ENCODE data around the gene CHADL.

DNA sequence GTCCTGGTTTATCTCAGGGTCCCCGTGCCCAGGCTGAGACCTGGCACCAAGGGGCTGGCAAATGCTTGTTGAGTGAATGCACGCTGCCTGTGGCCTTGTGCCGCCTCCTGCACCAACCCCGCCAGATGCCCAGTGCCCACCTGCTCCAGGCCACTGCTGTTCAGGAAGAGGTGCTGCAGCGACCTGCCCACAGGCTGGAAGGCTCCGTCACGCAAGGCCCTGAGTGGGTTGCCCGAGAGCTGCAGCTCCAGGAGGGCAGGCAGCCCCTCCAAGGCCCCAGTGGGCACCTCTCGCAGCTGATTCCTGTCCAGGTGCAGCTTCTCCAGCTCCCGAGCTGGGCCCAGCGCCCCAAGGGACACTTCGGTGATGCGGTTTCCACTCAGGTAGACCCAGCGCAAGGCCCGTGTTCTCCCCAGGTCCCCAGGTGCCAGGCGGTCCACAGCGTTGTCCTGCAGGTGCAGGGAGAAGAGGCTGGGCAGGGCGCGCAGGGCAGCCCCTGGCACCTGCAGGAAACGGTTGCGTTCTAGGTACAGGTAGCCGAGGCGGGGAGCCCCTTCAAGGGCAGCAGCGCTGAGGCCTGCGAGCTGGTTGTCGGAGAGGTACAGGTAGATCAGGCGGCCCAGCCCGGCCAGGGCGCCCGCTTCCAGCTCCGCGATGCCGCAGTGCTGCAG, 3.6 kb downstream of the CHADL start:
- TF ChIP-seq, protein P1, sequence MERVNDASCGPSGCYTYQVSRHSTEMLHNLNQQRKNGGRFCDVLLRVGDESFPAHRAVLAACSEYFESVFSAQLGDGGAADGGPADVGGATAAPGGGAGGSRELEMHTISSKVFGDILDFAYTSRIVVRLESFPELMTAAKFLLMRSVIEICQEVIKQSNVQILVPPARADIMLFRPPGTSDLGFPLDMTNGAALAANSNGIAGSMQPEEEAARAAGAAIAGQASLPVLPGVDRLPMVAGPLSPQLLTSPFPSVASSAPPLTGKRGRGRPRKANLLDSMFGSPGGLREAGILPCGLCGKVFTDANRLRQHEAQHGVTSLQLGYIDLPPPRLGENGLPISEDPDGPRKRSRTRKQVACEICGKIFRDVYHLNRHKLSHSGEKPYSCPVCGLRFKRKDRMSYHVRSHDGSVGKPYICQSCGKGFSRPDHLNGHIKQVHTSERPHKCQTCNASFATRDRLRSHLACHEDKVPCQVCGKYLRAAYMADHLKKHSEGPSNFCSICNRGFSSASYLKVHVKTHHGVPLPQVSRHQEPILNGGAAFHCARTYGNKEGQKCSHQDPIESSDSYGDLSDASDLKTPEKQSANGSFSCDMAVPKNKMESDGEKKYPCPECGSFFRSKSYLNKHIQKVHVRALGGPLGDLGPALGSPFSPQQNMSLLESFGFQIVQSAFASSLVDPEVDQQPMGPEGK (CRISPR knock-in tag; IDR thresholded peaks at IDR 0.05; ENCODE audit: borderline replicate concordance), result no peak
- TF ChIP-seq BACH2 (CRISPR knock-in tag; IDR thresholded peaks at IDR 0.05; ENCODE audit: borderline replicate concordance) (no peak), ZNF8 (CRISPR knock-in tag; IDR thresholded peaks at IDR 0.05) (no peak), RARB (CRISPR knock-in tag; IDR thresholded peaks at IDR 0.05) (no peak), ZNF565 (CRISPR knock-in tag; conservative IDR thresholded peaks at IDR 0.05; ENCODE audit: low read depth) (no peak), OSR1 (CRISPR knock-in tag; IDR thresholded peaks at IDR 0.05) (no peak), ARNTL (CRISPR knock-in tag; IDR thresholded peaks at IDR 0.05; ENCODE audit: borderline replicate concordance, low read depth) (no peak), ZFP3 (CRISPR knock-in tag; IDR thresholded peaks at IDR 0.05) (no peak), CSDC2 (CRISPR knock-in tag; IDR thresholded peaks at IDR 0.05) (no peak), TCF4 (CRISPR knock-in tag; IDR thresholded peaks at IDR 0.05; ENCODE audit: borderline replicate concordance) (no peak), SNAI2 (CRISPR knock-in tag; IDR thresholded peaks at IDR 0.05) (no peak), ZC3H10 (CRISPR knock-in tag; IDR thresholded peaks at IDR 0.05) (no peak), ZNF70 (CRISPR knock-in tag; IDR thresholded peaks at IDR 0.05) (no peak)
- TF ChIP-seq, protein P2, sequence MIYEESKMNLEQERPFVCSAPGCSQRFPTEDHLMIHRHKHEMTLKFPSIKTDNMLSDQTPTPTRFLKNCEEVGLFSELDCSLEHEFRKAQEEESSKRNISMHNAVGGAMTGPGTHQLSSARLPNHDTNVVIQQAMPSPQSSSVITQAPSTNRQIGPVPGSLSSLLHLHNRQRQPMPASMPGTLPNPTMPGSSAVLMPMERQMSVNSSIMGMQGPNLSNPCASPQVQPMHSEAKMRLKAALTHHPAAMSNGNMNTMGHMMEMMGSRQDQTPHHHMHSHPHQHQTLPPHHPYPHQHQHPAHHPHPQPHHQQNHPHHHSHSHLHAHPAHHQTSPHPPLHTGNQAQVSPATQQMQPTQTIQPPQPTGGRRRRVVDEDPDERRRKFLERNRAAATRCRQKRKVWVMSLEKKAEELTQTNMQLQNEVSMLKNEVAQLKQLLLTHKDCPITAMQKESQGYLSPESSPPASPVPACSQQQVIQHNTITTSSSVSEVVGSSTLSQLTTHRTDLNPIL (CRISPR knock-in tag; IDR thresholded peaks at IDR 0.05; ENCODE audit: low read depth), result no peak
